ENCODE results near the gene CACNG1. TPM values are rescaled to one million over a fixed set of nuclear protein-coding genes. Genes with fewer than 3 reads are reported as not detected.

Gene CACNG1
- total RNA-seq, 1 experiment from 2014 or later = not detected

- Histone ChIP-seq H2BK15ac (ENCODE audit: low read depth, low read length) (no peak overlapping the region), H4K20me1 (ENCODE audit: control insufficient read depth, insufficient read depth, insufficient read length) (no peaks in the 10 kb centered on the region), H3K79me2 (ENCODE audit: insufficient read depth, low read length) (no peaks in the 10 kb centered on the region), H4K5ac (ENCODE audit: insufficient read length, low read depth, low read length) (no peak overlapping the region), H4K91ac (ENCODE audit: insufficient read length, low read depth, low read length) (no peak overlapping the region), H4K8ac (replicated peaks; ENCODE audit: insufficient read length, low read depth, low read length) (no peak overlapping the region), H3K4ac (ENCODE audit: low read depth, low read length) (no peak overlapping the region), H3K14ac (ENCODE audit: insufficient read depth, low read length) (no peak overlapping the region), H3K4me2 (ENCODE audit: insufficient read depth, insufficient read length, low read length) (no peak overlapping the region), H3K4me1 (ENCODE audit: insufficient read depth, low read length) (no peaks in the 10 kb centered on the region; the same call in 1 of the 2 replicates), H3K9me3 (ENCODE audit: control insufficient read depth, low read depth, low read length) (no peaks in the 10 kb centered on the region), H3K23ac (ENCODE audit: insufficient read length, low read depth, low read length) (no peak overlapping the region), H2BK12ac (ENCODE audit: insufficient read length, low read depth, low read length) (no peak overlapping the region), H3K27ac (ENCODE audit: insufficient read length, low read depth, low read length) (no peak overlapping the region), H3K9ac (ENCODE audit: extremely low read depth, insufficient read length, low read length) (no peak overlapping the region), H3T11ph (ENCODE audit: low read length) (no peak overlapping the region), H2AFZ (ENCODE audit: low read length) (no peak overlapping the region), H3K27me3 (ENCODE audit: insufficient read depth, low read length) (no peaks in the 10 kb centered on the region), H2BK5ac (ENCODE audit: insufficient read length, low read length) (no peak overlapping the region), H3K79me1 (ENCODE audit: insufficient read depth, low read depth, low read length, poor library complexity, severe bottlenecking) (no peaks in the 10 kb centered on the region), H3K18ac (ENCODE audit: insufficient read length, low read depth, low read length) (no peak overlapping the region), H2BK20ac (ENCODE audit: low read depth, low read length, poor library complexity, severe bottlenecking) (no peak overlapping the region), H3K23me2 (ENCODE audit: insufficient read length, low read depth, low read length, poor library complexity, severe bottlenecking) (no peaks in the 10 kb centered on the region), H2AK5ac (ENCODE audit: insufficient read length, low read length) (no peak overlapping the region), H2BK120ac (ENCODE audit: low read depth, low read length, poor library complexity, severe bottlenecking) (no peak overlapping the region), H3K56ac (ENCODE audit: insufficient read length, low read depth, low read length) (no peak overlapping the region)
- Mint-ChIP-seq H3K4me3 (no peak overlapping the region), H3K27ac (no peak overlapping the region), H3K36me3 (ENCODE audit: insufficient read depth in 1 of 3, low read depth in 3 of 3) (peaks cover 0 to 5% (median 0%) of the 10 kb centered on the region in 3 experiments; a peak in 3 of 7 replicates), H3K4me1 (peaks cover 9 to 13% of the 10 kb centered on the region in 2 experiments), H3K9me3 (no peaks in the 10 kb centered on the region), H3K27me3 (ENCODE audit: low read depth) (no peaks in the 10 kb centered on the region)
- no peak for DNase-seq
- no peak for TF ChIP-seq CTCF (conservative IDR thresholded peaks at IDR 0.05)
- WGBS (ENCODE audit: extremely low coverage, insufficient read length, low lambda C conversion rate) = no CpG with 5 or more reads among the region's 3 CpGs
Measured at GRCh38 chr17:67068999-67069398, 24.6 kb downstream of the CACNG1 start.

Measured in H9 (cell line).